HG03196 (cell line): ENCODE results near the gene CACNG3.
"Not testable (repeated sequence)": the region's sequence is repeated elsewhere in the genome, so short reads cannot be mapped to it uniquely, and the experiment has no call there.

Experiments
- ATAC-seq: cut with Tn5 transposase; IDR thresholded peaks from one replicate; pipeline ENCODE4 v1.9.1; 2021; ENCODE audit not compliant: unreplicated experiment

CACNG3 gene

DNA sequence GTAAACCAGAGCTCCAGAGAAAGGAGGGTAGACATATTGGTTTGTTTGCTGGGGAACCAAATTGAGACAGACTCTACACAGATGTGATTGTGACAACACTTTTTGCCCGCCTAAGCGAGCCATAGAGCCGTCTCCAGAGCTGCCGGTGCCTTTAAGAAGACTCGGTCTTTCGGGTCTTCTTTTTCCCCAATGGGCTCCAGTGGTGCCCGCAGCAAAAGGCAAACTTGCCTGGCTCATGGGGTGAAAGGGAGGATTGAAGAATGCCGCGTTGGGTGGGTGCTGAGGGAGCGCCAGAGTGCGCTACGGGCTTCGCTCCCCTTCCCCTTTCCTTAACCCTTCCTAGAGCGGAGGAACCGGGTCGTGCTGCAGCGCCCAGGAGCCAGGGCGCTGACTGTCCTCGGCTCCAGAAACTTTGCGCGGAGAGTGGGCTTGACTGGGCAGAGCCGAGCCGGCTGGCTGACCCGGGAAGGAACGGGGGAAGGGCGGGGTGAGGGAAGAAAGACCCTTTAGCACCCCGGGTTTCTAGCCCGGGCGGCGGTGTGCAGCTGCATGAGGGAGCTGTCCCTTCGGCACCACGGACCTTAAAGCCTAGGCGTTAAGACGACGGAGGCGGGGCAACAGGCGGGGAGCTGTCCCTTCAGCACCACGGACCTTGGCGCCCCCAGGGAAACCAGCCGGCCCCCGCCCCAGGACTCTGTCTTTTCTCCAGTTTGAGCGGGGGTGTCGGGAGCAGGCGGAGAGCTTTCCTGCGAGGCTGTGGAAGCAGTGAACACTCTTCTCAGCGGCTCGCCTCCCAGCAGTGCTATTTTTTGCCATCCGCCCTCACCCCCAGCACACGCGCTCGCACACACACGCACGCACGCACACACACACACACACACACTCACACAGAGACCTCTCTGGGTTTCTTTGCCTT lies at the start of gene CACNG3:
Gene CACNG3 (plus strand): TSS at position 880 of the 916 bp plus-strand sequence. CDS start 420 bp downstream, outside the sequence.
- ATAC-seq: no peak

- no peak for ATAC-seq
These were observed 49.2 kb upstream of the CACNG3 start for GRCh38 chr16:24206926-24207325.

DNA sequence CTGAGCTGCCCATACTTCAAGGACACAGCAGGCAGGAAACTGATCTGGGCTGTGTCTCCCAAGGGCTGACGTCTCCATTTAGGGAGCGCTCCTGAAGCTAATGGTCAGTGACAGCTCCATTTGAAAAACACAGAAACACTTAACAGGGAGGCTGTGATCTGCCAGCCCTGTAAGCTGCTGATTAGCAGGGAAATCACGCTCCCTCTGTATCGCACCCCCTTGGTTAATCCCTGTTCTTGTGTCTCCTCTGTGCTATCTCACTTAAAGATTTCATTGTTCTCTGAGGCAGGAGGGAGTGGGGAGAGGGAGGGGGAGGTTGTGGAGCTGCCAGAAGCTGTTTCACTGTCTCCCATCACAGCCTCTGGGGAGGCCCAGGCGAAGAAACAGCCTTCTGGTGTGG lies 47.4 kb upstream of the CACNG3 start:
- ATAC-seq: no peak

DNA sequence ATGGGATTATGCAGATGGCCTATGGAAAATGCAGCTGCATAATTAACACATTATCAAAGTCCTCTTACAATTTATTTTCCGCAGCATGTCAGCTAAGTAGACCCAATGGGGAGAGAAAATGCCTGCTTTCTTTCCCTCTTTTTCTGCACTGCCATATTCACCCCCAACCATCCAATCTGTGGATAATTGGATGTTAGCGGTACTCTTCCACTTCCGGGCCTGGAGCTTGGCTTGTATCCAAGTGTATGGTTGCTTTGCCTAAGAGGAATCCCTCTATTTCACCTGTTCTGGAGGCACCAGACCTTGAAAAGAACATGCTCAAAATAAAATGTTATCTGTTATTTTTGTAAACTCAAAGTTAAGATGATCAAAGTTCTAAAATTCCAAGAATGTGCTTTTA lies 41.1 kb upstream of the CACNG3 start:
- ATAC-seq: no peak

DNA sequence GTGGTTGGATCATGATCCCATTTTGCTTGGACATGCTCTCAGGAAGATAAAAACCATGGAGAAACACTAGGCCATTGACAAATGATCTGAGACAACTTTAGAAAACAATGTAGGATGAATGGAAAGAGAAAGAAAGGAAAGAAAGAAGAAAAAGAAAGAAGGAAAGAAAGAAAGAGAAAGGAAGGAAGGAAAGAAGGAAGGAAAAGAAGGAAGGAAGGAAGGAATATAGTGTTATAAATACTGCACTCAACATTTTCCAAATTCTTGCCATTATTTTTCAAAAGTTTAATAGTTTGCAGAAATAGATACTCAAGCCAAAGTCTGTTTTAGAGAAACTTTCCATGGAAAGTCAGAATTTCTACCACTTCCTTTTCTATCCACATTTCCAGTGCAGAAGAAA lies 39.2 kb upstream of the CACNG3 start:
- no peak for ATAC-seq

- ATAC-seq: no peak
These were observed 38.7 kb upstream of the CACNG3 start for GRCh38 chr16:24217461-24217860.

- ATAC-seq: no peak
These were observed 37.8 kb upstream of the CACNG3 start for GRCh38 chr16:24218299-24218698.

- no peak for ATAC-seq
These were observed 34.9 kb upstream of the CACNG3 start for GRCh38 chr16:24221219-24221618.

DNA sequence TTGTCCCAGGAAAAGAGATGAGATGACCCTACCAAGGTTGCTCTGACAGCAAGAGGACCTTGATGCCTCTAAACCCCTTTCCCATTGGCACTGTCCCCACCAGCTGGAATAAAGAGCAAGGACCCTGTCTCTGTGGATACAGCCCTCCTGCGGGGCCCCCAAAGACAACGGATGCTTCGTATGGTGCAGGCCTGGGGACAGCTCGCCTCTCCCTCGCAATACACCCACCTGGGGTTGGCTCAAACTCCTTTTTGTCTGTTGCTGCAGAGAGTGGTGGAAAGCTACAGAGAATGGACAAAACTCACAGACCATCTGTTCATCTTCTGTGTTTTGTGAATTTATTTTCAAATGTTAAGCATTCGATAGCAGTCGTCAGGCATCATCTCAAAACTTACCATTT lies 27.6 kb upstream of the CACNG3 start:
- ATAC-seq: no peak

- ATAC-seq: no peak
These were observed 23.2 kb upstream of the CACNG3 start for GRCh38 chr16:24232936-24233335.

DNA sequence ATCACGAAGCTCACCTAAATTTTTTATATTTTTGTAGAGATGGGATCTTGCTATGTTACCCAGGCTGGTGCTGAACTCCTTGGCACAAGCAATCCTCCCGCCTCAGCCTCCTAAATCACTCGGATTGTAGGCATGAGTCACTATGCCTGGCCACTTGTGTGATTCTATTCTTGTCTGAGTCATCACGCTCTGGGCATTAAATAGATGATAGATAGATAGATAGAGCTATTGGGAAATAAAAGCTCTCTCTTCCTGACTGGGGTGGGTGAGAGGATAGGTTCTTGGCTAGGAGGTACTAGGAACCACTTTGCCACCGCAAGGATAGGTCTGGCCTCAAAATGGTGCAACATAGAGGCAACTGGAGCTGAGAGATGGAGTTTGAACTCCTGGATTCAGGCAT lies 21.4 kb upstream of the CACNG3 start:
- no peak for ATAC-seq

GRCh38 chr16:24235806-24236205 lies 20.3 kb upstream of the CACNG3 start:
- ATAC-seq: no peak

GRCh38 chr16:24238846-24239245 lies 17.3 kb upstream of the CACNG3 start:
- ATAC-seq: not testable (repeated sequence)

- ATAC-seq: no peak
These were observed 9.1 kb upstream of the CACNG3 start for GRCh38 chr16:24246911-24247607.

DNA sequence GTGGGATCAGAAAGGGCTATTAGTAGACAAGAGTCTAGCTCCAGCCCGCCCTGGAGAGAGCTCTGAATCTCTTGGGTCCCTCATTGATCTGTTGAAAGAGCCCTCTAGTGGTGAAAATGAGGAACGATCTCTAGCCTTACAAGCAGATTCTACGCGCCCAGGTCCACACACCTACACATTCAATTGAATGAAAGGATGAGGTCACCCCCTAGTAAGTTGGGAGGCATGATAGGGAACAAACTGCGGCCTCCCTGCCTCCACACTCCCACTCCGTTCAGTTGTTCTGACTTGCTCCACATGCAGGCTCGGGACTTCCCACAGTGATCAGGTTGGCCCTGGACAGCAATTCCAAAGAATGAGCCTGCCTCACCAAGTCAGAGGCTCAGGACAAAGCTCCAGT lies 2.9 kb upstream of the CACNG3 start:
- no peak for ATAC-seq

DNA sequence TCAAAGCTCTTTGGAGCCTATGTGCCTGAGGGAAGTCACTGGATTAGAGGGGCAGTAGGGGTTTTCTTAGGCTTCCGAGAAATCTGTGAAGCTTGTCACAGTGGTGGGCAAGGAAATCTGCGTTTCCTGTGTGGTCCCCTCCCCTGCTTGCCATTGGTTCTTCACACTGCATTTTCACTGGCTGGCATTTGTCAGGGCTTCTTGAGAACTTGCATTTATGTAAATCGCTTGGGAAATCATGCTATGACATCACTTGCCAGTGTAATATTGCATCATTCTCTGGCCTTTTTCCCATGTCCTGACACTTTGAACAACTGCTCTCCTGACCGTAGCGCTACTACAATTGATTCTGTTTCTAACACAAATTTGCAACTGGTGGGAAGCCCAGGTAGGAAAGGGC lies 1.8 kb downstream of the CACNG3 start:
- ATAC-seq: no peak

- ATAC-seq: no peak
These were observed 2.7 kb downstream of the CACNG3 start for GRCh38 chr16:24258791-24259190.

DNA sequence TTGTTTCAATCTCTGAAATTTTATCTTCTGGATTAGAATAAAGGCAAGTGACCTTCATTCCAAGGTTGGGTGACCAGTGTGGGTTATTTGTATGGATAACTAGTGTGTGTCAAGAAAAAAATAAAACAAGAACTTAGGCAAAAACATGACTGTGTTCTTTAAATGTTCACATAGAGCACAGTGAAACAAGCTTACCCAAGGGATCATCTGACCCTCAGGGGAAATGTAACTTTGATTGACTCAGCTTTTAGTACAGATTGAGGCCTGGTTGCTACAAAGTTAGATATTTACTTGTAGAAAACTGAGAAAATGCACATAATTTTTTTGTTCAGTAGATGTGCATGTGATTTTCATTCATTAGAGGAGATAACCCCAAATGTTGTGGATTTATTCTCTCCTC lies 6.7 kb downstream of the CACNG3 start:
- ATAC-seq: no peak

DNA sequence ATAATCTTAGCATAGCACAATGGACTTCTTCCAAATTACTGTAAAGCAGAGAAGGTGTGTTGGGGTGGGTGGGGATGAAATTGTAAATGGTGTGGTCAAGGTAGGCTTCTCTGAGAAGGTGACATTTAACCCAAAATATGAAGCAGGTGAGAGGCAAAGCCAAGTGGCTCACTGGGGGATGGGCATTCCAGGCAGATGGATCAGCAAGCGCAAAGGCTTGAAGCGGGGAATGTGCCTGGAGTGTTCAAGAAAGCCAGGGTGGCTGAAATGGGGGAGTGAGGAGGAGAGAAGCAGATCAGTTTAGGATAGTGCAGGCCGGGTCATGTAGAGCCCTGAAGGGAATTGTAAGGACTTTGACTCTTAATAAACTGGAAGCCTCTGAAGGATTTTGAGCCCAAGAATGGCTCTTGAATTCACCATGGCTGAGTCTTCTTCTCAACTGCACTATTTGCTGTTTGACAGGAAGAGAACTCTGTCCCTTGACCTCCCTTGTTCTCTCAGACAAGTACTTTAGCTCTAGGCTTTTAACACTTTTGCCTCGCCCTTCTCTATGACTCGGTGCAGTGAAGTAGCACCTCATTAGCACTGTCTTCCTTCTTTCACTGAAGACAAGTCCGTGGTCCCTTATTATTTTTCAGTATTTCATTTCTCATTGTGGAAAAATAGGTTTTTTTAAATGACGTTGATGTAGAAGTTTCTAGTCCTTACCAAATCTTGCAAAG lies 14.7 kb downstream of the CACNG3 start:
- no peak for ATAC-seq

GRCh38 chr16:24272379-24272778 lies 16.2 kb downstream of the CACNG3 start:
- ATAC-seq: no peak

GRCh38 chr16:24273508-24274182 lies 17.5 kb downstream of the CACNG3 start:
- ATAC-seq: no peak
